Right renal pelvis (tissue), 4 donors: ENCODE results near the gene SCAP. TPM values are rescaled to one million over a fixed set of nuclear protein-coding genes. Genes with fewer than 3 reads are reported as not detected.
"Not testable (repeated sequence)": the region's sequence is repeated elsewhere in the genome, so short reads cannot be mapped to it uniquely, and the experiment has no call there.

Source experiments
- DNase-seq, 4 donors: peaks; one replicate each; pipeline ENCODE4 v3.0.0-alpha.2; 2013; ENCODE audit warnings: low read depth in 4 of 4, low spot score in 3 of 4, missing footprints in 1 of 4
- polyA plus RNA-seq, 4 donors: library from polyadenylated mRNA; unstranded; fragments of 120-200 nt; gene quantifications; one replicate each; pipeline ENCODE4 v1.2.1, GENCODE V29; 2013; ENCODE audit not compliant: insufficient read length in 4 of 4

The SCAP gene
- 10 to 100 TPM; 77.8 to 80.8 (median 78.5) TPM for polyA plus RNA-seq

GRCh38 chr3:47475570-47476329 is at the start of gene SCAP:
Gene SCAP, minus strand, starts transcription at chr3:47475941. Its CDS starts 32,948 bp downstream, at chr3:47442993.
- DNase-seq: peak; percentile 72 to 85 (median 75)

- DNase-seq: no peak
Measured at GRCh38 chr3:47523310-47524073, 47.8 kb upstream of the SCAP start.

GRCh38 chr3:47522082-47522987 is 46.6 kb upstream of the SCAP start:
- DNase-seq: peak; percentile 71 to 83 (median 75)

- no peak for DNase-seq
Measured at GRCh38 chr3:47520756-47521155, 45.0 kb upstream of the SCAP start.

- DNase-seq: no peak
Measured at GRCh38 chr3:47517937-47518336, 42.2 kb upstream of the SCAP start.

GRCh38 chr3:47515864-47516319 is 40.2 kb upstream of the SCAP start:
- DNase-seq: no peak

- DNase-seq: no peak
Measured at GRCh38 chr3:47515100-47515499, 39.4 kb upstream of the SCAP start.

- DNase-seq: peak; percentile 92 to 95 (median 94)
Measured at GRCh38 chr3:47513125-47513929, 37.6 kb upstream of the SCAP start, which contains the start of gene ELP6. Gene ELP6, minus strand, starts transcription at chr3:47513712. Its CDS starts 122 bp downstream, at chr3:47513590.

- DNase-seq: peak in 1 of 4 donors; percentile 20
Measured at GRCh38 chr3:47512416-47513124, 36.8 kb upstream of the SCAP start.

GRCh38 chr3:47505267-47505666 is 29.5 kb upstream of the SCAP start:
- not testable (repeated sequence) for DNase-seq

- no peak for DNase-seq
Measured at GRCh38 chr3:47504113-47504512, 28.4 kb upstream of the SCAP start.

GRCh38 chr3:47503033-47503432 is 27.3 kb upstream of the SCAP start:
- DNase-seq: no peak

GRCh38 chr3:47496892-47497291 is 21.2 kb upstream of the SCAP start:
- DNase-seq: no peak

- no peak for DNase-seq
Measured at GRCh38 chr3:47495886-47496285, 20.1 kb upstream of the SCAP start.

GRCh38 chr3:47495111-47495510 is 19.4 kb upstream of the SCAP start:
- DNase-seq: no peak

- DNase-seq: no peak
Measured at GRCh38 chr3:47491777-47492176, 16.0 kb upstream of the SCAP start.

- no peak for DNase-seq
Measured at GRCh38 chr3:47491186-47491585, 15.4 kb upstream of the SCAP start.

GRCh38 chr3:47487265-47487664 is 11.5 kb upstream of the SCAP start:
- DNase-seq: no peak

- DNase-seq: no peak
Measured at GRCh38 chr3:47485812-47486211, 10.1 kb upstream of the SCAP start.
